ENCODE measurements around the gene BICD2.

Gene BICD2

GRCh38 chr9:92745331-92745730 is 19.3 kb downstream of the BICD2 start:
- H2AFZ ChIP-seq (ENCODE audit: low read depth), result no peak overlapping the region
- H4K20me1 ChIP-seq (ENCODE audit: insufficient read depth), result peaks cover 25% of the 10 kb centered on the region; the same call in 1 of the 2 replicates
- no peak overlapping the region for H3K27ac ChIP-seq
- H3K9ac ChIP-seq, result no peak overlapping the region
- H3K4me2 ChIP-seq, result no peak overlapping the region
- H3K27me3 ChIP-seq (ENCODE audit: insufficient read depth, low read depth), result no peaks in the 10 kb centered on the region
- H3K79me2 ChIP-seq (ENCODE audit: insufficient read depth, low read depth), result peaks cover 98% of the 10 kb centered on the region
- H3K36me3 ChIP-seq (ENCODE audit: insufficient read depth), result no peaks in the 10 kb centered on the region
- H3K4me1 ChIP-seq (ENCODE audit: low read depth, poor library complexity, severe bottlenecking), result peaks cover 4% of the 10 kb centered on the region
- H3K4me3 ChIP-seq (IDR thresholded peaks at IDR 0.05; ENCODE audit: insufficient read depth, low read depth, low read length), result no peak overlapping the region
- no peak for TF ChIP-seq CTCF (conservative IDR thresholded peaks at IDR 0.05; ENCODE audit: low read depth, low read length)

DNA sequence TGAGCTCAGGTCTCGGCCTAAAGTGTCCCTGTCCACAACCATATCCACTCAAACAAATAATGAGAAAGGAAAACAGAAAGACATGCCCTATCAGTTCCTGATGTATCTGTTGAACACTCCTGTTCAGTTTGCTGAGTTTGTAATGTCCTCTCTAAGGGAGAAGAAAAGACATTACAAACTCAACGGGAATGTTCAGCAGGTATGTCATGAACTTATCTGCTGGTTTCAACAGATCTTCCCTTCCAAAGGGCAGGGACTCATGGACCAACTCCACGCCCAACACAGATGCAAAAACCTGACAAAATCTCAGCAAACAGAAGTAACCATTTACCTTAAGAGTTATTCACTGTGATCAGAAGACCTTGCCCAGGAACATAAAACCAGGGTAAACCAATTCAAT is 23.7 kb downstream of the BICD2 start:
- peaks cover 99% of the 10 kb centered on the region for H3K79me2 ChIP-seq (ENCODE audit: insufficient read depth, low read depth)
- TF ChIP-seq CTCF (conservative IDR thresholded peaks at IDR 0.05; ENCODE audit: low read depth, low read length), result no peak
- H4K20me1 ChIP-seq (ENCODE audit: insufficient read depth), result peaks cover 29% of the 10 kb centered on the region; the same call in 1 of the 2 replicates
- no peaks in the 10 kb centered on the region for H3K27me3 ChIP-seq (ENCODE audit: insufficient read depth, low read depth)
- no peak overlapping the region for H2AFZ ChIP-seq (ENCODE audit: low read depth)
- no peaks in the 10 kb centered on the region for H3K36me3 ChIP-seq (ENCODE audit: insufficient read depth)
- H3K4me2 ChIP-seq, result no peak overlapping the region
- H3K4me1 ChIP-seq (ENCODE audit: low read depth, poor library complexity, severe bottlenecking), result peaks cover 19% of the 10 kb centered on the region
- no peak overlapping the region for H3K4me3 ChIP-seq (IDR thresholded peaks at IDR 0.05; ENCODE audit: insufficient read depth, low read depth, low read length)
- H3K9ac ChIP-seq, result no peak overlapping the region
- H3K27ac ChIP-seq, result no peak overlapping the region

DNA sequence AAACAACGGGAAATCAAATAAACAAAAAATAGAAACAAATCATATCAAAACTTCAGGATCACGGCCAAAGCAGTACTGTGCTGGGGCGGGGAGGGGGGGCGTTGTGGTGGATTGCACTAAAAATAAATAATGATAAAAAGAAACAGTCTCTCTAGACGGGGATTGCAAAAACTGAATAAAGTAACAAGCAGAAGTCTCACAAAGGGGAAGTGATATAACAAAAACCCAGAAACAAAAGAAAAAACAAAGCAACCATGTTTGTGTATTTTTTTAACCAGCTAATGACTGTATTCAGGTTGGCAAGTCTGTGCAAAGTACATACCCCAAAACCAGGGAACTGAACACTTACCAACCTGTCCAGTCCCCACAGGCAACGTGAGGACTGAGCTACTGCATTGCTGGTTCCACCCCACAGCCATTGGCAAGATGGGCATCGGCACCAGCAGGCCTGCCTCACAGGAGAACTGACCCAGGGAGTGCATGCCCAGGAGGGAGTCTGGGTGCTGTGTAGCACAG is 24.1 kb downstream of the BICD2 start:
- no peak overlapping the region for H3K4me3 ChIP-seq (IDR thresholded peaks at IDR 0.05; ENCODE audit: insufficient read depth, low read depth, low read length)
- no peak overlapping the region for H3K4me2 ChIP-seq
- H3K27ac ChIP-seq, result no peak overlapping the region
- H3K27me3 ChIP-seq (ENCODE audit: insufficient read depth, low read depth), result no peaks in the 10 kb centered on the region
- H3K36me3 ChIP-seq (ENCODE audit: insufficient read depth), result no peaks in the 10 kb centered on the region
- peaks cover 97% of the 10 kb centered on the region for H3K79me2 ChIP-seq (ENCODE audit: insufficient read depth, low read depth)
- no peak overlapping the region for H3K9ac ChIP-seq
- no peak overlapping the region for H2AFZ ChIP-seq (ENCODE audit: low read depth)
- H3K4me1 ChIP-seq (ENCODE audit: low read depth, poor library complexity, severe bottlenecking), result peaks cover 19% of the 10 kb centered on the region
- peaks cover 24% of the 10 kb centered on the region; the same call in 1 of the 2 replicates for H4K20me1 ChIP-seq (ENCODE audit: insufficient read depth)
- TF ChIP-seq CTCF (conservative IDR thresholded peaks at IDR 0.05; ENCODE audit: low read depth, low read length), result no peak

DNA sequence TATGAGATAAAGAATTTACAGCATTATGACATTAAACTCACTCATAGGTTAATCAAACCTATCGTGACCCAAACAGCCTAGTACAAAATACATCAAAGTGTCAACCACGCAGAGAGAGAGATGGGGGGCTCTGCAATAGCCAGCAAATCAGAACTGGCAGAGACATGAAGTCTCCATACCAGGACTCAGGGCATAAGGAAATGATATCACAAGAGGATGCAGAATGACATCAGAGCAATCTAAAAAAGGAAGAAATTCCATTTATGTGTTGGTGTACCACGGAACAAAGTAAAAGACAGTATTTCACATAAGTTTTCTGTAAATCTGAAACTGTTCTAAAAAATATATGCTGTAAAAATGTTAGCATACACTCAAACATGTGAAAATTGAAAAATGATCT is 24.6 kb downstream of the BICD2 start:
- no peaks in the 10 kb centered on the region for H3K36me3 ChIP-seq (ENCODE audit: insufficient read depth)
- H2AFZ ChIP-seq (ENCODE audit: low read depth), result no peak overlapping the region
- H3K9ac ChIP-seq, result no peak overlapping the region
- peaks cover 97% of the 10 kb centered on the region for H3K79me2 ChIP-seq (ENCODE audit: insufficient read depth, low read depth)
- H3K4me1 ChIP-seq (ENCODE audit: low read depth, poor library complexity, severe bottlenecking), result peaks cover 19% of the 10 kb centered on the region
- H4K20me1 ChIP-seq (ENCODE audit: insufficient read depth), result peaks cover 20% of the 10 kb centered on the region; the same call in 1 of the 2 replicates
- H3K4me3 ChIP-seq (IDR thresholded peaks at IDR 0.05; ENCODE audit: insufficient read depth, low read depth, low read length), result no peak overlapping the region
- no peak overlapping the region for H3K4me2 ChIP-seq
- TF ChIP-seq CTCF (conservative IDR thresholded peaks at IDR 0.05; ENCODE audit: low read depth, low read length), result no peak
- no peaks in the 10 kb centered on the region for H3K27me3 ChIP-seq (ENCODE audit: insufficient read depth, low read depth)
- no peak overlapping the region for H3K27ac ChIP-seq
